ENCODE measurements around the gene ENOX1.

DNA sequence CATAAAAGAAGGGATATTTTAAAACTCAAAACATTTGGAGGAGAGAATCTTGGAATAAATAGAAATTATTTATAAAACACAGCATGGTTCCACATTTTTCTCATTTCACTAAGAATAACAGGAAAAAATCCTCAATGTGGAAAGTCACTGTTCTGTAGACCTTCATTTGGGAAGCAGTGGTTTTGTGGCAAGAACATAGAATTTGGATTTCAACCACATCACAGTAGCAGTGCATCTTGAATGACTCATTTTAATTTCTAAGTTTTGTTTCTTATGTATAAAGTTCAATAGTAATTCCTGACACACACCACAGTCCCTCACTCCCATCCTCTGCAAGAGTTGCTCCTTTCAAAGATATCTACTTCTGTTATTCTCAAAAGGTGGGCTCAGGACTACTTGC, 264.0 kb downstream of the ENOX1 start:
- TF ChIP-seq, protein P1, sequence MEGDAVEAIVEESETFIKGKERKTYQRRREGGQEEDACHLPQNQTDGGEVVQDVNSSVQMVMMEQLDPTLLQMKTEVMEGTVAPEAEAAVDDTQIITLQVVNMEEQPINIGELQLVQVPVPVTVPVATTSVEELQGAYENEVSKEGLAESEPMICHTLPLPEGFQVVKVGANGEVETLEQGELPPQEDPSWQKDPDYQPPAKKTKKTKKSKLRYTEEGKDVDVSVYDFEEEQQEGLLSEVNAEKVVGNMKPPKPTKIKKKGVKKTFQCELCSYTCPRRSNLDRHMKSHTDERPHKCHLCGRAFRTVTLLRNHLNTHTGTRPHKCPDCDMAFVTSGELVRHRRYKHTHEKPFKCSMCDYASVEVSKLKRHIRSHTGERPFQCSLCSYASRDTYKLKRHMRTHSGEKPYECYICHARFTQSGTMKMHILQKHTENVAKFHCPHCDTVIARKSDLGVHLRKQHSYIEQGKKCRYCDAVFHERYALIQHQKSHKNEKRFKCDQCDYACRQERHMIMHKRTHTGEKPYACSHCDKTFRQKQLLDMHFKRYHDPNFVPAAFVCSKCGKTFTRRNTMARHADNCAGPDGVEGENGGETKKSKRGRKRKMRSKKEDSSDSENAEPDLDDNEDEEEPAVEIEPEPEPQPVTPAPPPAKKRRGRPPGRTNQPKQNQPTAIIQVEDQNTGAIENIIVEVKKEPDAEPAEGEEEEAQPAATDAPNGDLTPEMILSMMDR (IDR thresholded peaks at IDR 0.05) = no peak
- TF ChIP-seq ZFX (IDR thresholded peaks at IDR 0.05; ENCODE audit: borderline replicate concordance) = no peak
